HCEC 1CT (cell line): ENCODE results near the gene UGT1A10.
"Not testable (repeated sequence)": the region's sequence is repeated elsewhere in the genome, so short reads cannot be mapped to it uniquely, and the experiment has no call there.

Experiments used
- DNase-seq: peaks from one replicate; pipeline ENCODE4 v3.0.0-alpha.2; 2017

The UGT1A10 gene

DNA sequence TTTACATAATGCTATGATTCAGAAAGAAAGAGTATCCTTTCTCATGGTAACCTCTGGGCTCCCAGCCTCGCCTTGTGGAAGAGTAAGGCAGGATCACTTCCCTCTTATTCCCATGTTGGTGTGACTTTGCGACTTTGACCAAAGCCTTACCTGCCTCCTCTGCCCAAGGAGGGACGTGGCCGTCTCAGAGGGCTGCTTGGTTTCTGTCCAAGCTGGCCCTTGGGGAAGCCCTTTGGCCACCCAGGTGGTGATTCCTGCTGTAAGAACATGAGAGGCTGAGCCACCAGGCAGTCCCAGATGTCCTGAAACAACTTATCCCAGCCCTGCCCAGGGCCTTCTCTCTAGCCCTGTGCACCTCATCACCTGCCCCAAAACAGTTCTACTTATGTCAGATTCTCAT is 62.5 kb downstream of the UGT1A10 start:
- no peak for DNase-seq

DNA sequence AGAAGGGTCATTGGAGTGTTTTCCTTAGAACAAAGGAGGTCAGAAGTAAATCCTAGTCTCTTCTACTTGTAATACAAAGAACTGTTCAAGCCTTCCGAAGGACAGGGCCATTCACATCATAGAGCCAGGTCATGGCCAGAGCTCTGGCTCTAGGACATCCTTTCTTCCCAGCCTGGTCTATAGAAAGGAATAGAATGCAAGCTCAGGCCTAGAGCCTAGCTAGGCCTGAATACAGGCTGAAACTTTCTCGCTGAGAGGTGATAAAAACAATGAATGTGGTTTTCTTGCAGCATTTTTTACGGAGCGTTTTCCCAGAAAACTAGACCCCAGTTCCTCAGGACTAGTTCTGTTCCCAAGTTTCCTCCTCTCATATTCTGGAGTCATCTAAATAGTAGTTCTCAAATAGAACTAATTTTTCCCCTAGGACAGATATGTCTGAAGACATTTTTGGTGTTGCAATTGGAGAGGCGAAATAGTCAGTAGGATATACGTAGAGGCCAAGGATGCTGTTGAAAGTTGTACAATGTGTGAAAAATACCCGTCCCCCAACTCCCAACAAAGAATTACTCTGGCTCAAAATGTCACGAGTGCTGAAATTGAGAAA is 63.3 kb downstream of the UGT1A10 start:
- no peak for DNase-seq

DNA sequence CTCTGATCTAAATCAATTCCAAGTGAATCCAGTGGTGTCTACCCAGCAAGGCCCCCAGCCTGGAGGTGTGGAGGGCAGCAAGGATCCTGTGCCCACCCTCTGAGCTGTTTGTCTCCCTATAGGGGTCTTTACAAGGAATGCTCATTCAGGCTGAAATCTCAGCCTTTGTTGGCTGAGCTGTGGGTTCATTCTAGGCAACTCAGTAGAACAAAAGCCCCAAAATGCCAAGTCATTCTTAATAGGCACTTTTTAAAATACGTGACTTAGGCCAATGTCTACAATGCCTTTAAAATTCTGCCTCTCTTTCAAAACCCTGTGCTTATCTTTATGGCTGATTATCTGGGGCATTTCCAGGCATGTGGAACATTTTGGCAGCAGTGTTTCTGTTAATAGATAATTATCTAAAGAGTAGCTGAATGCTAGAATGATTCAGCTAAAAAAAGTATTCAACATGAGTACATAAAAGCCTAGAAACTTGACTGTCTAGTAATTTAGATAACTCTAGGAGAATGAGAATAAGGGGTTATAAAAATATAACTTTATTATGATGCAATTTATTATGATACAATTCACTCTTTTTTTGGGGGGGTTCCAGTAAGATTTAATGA is 63.9 kb downstream of the UGT1A10 start:
- DNase-seq = no peak

GRCh38 chr2:233700842-233701241 is 64.6 kb downstream of the UGT1A10 start:
- not testable (repeated sequence) for DNase-seq

GRCh38 chr2:233702238-233702637 is 66.0 kb downstream of the UGT1A10 start:
- no peak for DNase-seq

DNA sequence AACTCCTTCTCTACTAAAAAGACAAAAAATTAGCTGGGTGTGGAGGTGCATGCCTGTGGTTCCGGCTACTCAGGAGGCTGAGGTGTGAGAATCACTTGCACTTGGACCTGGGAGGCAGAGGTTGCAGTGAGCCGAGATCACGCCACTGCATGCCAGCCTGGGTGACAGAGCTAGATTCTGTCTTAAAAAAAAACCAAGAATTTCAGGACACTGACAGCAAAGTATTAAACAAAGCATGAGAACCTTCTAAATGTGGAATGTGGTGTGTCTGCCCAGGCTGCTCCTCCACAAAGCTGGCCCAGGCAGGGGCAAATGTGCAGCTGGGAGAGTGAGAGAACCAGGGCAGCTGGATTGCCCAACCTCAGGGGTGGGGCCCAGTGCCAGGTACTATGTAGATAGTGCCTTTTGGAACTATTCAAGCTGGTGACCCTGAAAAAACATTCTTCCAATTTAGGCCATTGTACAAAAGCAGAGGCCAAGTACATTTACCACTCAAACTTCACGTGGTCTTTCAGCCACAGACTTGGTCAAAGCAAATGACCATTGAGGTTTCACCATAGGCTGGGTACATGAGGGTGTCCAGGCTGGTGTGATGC is 69.8 kb downstream of the UGT1A10 start:
- no peak for DNase-seq

DNA sequence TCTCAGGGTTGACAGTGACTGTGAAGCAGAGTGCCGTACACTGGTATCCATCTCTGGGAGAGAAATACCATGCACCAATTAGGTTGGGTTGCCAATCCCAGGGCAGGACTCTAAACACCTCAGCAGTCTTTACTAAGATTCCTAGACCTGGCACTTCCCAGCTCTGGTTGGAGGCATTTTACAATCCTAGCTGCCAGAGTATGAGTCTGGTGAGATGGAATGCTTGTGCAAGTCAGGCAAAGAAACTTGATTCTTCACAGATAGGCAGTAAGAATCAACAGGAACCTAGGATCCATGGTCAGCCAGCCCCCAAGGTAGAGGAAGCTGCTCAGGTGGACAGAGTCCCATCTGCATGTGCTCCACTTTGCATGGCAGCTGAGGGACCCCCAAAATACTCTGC is 70.5 kb downstream of the UGT1A10 start:
- no peak for DNase-seq

GRCh38 chr2:233707940-233708644 is 71.8 kb downstream of the UGT1A10 start:
- no peak for DNase-seq

DNA sequence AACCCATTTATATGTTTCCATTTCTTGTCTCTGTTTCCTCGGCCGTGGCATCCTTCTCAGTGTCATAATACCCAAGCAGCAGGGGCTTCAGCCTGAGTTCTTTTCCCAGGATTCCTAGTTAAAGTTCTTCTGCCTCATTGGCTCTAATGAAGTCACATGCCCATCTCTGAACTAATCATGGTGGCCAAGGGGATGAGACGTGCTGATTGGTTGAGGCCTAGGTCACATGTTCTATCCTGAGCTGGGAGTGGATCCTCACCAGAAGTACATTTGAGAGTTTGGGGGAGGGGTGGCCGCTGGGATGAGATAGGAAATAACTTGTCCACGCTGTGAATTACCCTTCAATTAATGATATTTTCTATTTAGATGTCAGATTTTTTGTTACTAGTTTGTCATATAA is 72.7 kb downstream of the UGT1A10 start:
- DNase-seq = no peak

DNA sequence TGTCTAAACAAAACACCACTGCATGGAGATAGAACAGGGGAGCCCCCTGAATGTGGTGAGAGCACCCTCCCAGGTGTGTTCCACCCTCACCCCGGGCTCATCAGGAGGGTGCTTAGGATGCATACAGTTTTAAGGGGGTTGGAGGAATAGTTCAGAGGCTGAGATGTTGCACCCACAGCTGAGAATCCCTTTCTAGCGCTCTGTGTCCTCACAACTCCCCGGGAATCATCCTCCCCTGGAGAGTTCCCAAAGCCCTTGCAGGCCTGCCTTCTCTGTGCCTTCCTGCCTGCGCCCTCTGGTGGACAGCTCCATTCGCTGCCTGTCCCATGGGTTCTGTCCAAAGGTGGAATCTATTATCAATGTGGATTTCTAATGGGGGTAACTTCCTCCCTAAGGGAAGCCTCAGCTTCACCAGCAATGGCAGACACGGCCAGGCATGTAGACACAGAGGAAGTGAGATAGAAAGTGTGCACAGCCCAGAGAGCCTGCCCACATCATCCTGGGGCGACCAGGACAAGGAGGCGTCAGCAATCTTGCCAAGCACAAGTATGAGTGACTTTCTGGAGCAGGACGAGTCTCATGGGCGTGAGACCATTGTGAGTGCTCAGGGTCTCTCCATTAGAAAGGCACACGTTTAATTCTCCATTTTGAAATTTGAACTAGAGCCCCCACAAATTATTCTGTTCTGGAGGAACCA is 75.2 kb downstream of the UGT1A10 start:
- peak; percentile 53 for DNase-seq

GRCh38 chr2:233712611-233713261 is 76.5 kb downstream of the UGT1A10 start, which contains the start of gene UGT1A5:
TSS of gene UGT1A5 (plus strand) at chr2:233712907. CDS start at chr2:233712992, 85 bp downstream.
- no peak for DNase-seq

GRCh38 chr2:233713262-233713615 is 77.0 kb downstream of the UGT1A10 start:
- DNase-seq = no peak

DNA sequence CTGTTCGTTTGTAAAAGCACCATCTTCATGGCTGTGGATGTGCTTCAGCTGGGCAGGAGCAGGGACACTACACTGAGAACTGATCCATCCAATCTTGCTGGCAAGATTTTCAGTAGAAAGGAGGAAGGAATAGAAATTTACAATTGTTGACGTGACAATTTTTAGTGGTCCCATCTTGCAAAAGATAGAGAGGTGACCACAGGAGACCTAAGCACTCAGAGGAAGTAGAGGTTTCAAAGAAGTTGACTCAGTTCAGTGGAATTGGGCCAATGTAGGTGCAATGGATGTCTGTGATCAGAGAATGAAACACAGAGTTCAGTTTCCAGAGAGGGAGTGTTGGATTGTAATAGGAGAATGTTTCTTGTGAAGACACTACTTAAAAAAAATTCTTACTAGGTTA is 77.9 kb downstream of the UGT1A10 start:
- DNase-seq = no peak

GRCh38 chr2:233718552-233718951 is 82.3 kb downstream of the UGT1A10 start, which contains the start of gene UGT1A4:
TSS of gene UGT1A4 (plus strand) at chr2:233718736. CDS start at chr2:233718821, 85 bp downstream.
- no peak for DNase-seq

GRCh38 chr2:233728723-233729301 is 92.6 kb downstream of the UGT1A10 start, which contains the start of gene UGT1A3:
TSS of gene UGT1A3 (plus strand) at chr2:233729042. CDS start at chr2:233729127, 85 bp downstream.
- DNase-seq = no peak

- not testable (repeated sequence) for DNase-seq
Measured at GRCh38 chr2:233736868-233737653, 100.8 kb downstream of the UGT1A10 start.

- DNase-seq = no peak
Measured at GRCh38 chr2:233740870-233741269, 104.6 kb downstream of the UGT1A10 start.

- no peak for DNase-seq
Measured at GRCh38 chr2:233743464-233744259, 107.4 kb downstream of the UGT1A10 start.

- DNase-seq = no peak
Measured at GRCh38 chr2:233745073-233745755, 109.0 kb downstream of the UGT1A10 start.

DNA sequence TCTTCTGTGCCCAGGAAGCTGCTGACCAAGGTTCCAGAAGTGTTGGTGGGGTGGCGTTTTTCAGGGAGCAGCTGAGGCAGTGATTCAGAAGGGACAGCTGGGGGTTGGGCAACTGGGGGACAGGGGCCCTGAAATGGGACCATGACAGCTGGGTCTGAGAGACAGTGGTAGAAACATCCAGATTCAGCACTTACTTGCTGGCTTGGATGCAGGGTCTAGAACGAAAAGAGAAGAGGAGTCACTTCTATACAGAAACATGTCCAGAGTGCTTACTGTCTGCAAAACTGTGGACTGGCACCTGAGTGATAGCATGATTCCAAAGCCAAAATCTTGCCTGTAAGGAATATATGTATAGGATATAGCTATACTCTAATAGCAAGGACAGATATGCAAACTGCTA is 109.6 kb downstream of the UGT1A10 start:
- DNase-seq = not testable (repeated sequence)
